T-helper 22 cell (primary cell): ENCODE data around the gene IFNE.
"Not testable (repeated sequence)": the region's sequence is repeated elsewhere in the genome, so short reads cannot be mapped to it uniquely, and the experiment has no call there.

Source experiments
- DNase-seq: peaks from one replicate; pipeline ENCODE4 v3.0.0-alpha.2; 2020; ENCODE audit warnings: low read depth

IFNE gene

GRCh38 chr9:21491756-21492155 is 9.6 kb upstream of the IFNE start:
- no peak for DNase-seq

- DNase-seq: no peak
Observed at GRCh38 chr9:21481470-21482056, 550 bp downstream of the IFNE start.

- DNase-seq: no peak
Observed at GRCh38 chr9:21479152-21479702, 2.9 kb downstream of the IFNE start.

- no peak for DNase-seq
Observed at GRCh38 chr9:21477466-21477865, 4.6 kb downstream of the IFNE start.

DNA sequence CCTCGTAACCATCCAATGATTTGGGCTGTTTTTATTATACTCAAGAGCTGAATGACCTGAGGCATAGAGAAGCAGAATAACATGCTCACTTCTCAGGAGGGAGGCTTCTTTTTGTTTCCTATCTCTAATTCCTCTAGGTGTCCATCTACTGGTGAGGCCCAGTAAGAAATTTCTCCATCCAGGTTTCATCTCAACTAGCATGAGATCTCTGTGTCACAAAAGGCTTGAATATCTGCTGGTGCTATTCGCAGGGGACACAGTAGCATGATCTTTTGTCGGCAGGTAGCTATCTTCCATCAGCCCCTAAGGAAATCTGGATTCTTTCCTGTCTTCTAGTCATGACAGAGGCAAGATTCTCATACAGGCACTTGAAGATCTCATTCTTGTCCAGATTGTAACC is 8.9 kb downstream of the IFNE start:
- no peak for DNase-seq

DNA sequence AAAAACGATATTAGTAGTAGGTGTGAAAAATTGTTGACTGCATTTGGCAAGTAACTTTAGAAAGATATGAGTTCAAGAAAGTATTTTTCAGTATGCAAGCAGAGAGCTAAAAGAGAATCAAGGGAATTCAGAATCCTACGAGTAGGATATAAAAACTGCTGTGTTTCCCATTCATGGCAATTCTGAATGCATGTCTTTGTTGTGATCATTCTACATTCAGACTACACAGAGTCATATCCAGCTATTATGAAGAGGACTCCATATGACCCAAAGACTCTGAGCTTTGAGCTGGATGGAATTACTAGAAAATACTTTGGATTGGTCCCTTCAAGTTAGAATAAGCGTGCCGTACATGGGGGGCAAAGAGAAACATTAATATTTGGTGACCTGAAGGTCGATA is 12.0 kb downstream of the IFNE start:
- no peak for DNase-seq

DNA sequence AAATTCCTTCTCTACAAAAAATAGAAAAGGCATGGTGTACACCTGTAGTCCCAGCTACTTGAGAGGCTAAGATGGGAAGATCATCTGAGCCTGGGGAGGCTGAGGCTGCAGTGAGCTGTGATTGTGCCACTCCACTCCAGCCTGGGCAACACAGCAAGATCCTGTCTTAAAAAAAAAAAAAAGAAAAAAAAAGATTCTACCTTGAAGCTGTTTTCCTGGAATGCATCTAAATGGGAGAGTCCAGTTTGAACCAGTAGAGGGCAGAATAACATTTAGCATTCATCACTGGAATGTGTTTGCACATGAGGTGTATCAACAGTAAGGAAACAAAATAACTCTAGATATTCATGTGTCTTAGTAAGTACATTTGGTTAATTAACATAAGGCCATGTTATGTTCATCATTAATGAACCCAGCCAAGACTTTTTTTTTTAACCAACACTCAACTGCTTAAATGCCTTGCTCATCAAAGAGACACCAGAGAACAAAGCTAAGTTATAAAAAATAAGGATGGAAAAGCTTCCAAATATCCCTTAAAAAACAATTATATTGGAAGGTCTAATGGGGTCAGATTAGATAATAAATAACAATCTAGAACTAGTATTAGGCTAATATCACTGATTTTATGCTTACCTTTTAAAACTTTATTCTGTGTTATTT is 16.1 kb downstream of the IFNE start:
- no peak for DNase-seq

DNA sequence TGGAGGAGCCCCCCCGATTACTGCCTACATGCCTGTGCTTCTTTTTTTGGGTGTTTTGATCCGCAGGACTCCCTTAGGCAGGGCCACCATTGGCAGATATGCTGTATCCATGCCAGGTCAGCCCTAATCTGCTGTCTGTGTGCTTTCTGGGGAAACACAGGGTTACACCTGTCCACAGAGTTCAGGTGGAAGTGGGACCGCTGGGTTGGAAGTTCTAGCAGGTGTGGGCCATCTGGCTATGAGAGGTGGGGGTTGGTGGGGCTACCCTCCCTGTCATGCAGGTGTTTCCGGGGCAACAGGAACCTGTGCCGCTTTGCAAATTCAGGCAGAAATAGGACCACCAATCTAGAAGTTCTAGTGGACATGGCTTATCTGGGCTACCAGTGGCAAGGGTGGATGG is 17.0 kb downstream of the IFNE start:
- DNase-seq: no peak

GRCh38 chr9:21461377-21461776 is 20.7 kb downstream of the IFNE start:
- DNase-seq: no peak

DNA sequence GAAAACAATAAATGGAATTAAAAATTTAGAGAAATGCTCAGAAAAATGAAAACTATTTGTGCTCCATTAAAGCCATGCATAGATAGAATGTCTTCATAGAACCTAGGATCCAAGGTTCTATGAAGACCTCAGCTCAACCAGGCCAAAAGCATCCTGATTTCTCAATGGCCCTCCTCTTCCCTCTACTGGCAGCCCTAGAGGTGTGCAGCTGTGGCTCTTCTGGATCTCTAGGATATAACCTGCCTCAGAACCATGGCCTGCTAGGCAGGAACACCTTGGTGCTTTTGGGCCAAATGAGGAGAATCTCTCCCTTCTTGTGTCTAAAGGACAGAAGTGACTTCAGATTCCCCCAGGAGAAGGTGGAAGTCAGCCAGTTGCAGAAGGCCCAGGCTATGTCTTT is 26.8 kb downstream of the IFNE start:
- DNase-seq: no peak

DNA sequence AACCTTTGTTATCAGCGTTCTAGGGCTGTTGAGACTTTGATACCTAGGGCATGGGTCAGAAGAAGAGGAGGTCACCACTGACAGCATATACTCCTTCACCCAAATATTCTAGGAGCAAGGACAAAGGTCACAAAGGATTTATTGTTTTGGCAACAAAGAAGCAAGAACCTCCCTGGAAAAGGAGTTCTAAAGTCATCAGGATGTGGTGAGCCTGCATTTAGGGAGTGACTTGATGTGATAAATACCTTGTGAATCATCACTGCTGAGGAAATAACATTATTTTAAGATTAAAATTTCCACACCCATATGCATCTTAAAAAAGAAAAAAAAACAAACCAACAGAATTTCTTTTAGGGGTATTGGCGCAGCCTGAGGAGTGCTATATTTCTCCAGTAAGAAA is 28.0 kb downstream of the IFNE start:
- DNase-seq: no peak

DNA sequence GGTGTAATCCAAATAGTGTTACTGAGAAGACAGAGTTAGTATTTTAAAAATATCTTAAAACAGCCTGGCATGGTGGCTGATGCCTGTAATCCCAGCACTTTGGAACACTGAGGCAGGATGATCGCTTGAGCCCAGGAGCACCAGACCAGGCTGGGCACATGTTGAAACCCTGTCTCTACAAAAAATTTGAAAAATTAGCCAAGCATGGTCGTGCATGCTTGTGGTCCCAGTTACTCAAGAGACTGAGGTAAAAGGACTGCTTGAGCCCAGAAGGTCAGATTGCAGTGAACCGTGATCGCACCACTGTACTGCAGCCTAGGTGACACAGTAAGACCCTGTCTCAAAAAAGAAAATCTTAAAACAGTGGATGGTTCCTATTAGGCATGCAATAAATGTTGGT is 29.4 kb downstream of the IFNE start:
- no peak for DNase-seq

GRCh38 chr9:21450733-21451394 is 31.2 kb downstream of the IFNE start:
- DNase-seq: no peak

- not testable (repeated sequence) for DNase-seq
Observed at GRCh38 chr9:21449312-21449711, 32.8 kb downstream of the IFNE start.

DNA sequence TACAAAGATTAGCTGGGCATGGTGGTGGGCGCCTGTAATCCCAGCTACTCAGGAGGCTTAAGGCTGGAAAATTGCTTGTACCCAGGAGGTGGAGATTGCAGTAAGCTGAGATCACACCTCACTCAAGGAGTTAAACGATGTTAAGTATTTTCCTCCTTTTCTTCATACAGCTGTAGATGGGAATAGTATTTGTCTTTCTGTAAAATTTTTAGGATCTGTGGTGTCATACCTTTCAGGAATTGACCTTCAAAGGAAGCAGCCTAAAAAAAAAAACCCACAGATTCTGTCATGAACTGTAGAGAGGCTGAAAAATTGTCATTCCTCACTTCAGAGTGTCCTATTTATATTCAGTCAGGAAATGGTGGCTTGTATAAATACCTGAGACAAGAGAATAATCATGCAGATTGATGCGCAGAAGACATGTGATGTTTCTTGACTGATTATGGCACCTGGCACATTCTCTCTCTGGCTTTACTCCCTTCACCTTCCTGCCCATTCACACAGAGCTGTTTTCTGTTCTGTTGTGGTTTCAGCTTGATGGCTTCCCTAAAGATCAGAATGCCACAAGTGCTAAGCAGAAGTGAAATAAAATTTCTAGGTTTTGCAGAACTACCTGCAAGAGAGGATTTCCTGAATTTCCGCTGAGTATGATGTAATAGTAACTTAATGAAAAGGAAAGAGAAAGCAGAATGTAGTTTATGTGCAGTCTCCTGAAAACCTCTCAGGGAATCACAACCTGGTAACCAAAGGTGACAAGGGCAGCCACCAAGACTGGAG is 38.1 kb downstream of the IFNE start:
- no peak for DNase-seq

- DNase-seq: no peak
Observed at GRCh38 chr9:21440139-21440538, 42.0 kb downstream of the IFNE start, which contains the start of gene IFNA1. IFNA1 (plus strand) TSS chr9:21440439; CDS start chr9:21440508, 69 bp downstream.

DNA sequence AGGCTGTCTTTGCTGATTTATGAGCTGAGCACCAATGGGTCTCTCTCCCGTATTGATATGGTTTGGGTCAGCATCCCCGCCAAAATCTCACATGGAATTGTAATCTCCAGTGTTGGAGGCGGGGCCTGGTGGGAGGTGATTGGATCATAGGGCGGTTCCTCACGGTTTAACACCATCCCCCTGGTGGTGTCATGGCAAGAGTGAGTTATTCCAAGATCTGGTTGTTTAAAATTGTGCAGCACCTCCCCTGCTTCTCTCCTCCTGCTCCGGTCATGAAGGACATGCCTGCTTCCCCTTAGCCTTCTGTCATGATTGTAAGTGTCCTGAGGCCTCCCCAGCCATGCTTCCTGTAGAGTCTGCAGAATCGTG is 47.1 kb downstream of the IFNE start:
- DNase-seq: not testable (repeated sequence)

DNA sequence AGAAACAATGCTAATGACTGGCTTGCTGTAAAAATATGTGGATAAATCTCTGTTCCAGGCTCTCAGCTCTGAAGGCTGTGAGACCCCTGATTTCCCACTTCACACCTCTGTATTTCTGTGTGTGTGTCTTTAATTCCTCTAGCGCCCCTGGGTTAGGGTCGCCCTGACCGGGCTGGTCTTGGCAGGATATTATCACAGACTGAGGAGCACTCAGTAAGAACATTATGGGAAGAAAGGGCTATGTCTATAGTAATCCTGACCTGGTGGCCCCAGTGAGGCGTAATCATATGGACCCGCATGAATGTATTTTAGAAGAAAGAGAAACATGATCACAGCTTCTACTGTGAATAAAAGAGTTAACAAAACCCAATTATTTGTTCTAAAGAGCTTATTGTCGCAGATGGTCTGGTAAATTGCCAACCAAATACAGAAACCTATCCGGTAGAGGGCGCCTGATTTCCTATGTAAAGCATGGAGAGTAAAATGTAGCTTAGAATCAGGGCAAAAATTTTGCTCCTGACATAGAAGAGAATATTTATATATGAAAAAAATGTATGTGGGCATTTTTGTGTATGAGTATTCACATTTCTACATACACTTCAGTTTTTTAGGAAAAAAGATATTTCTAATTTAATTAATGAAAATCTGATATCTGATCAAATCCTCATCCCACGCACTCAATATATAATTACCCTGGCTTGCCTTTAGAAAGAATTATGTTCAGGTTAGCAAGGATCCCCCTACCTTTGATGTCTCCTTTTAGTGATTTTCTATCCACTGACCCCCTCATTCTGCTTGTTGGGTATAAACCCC is 47.7 kb downstream of the IFNE start:
- DNase-seq: no peak

DNA sequence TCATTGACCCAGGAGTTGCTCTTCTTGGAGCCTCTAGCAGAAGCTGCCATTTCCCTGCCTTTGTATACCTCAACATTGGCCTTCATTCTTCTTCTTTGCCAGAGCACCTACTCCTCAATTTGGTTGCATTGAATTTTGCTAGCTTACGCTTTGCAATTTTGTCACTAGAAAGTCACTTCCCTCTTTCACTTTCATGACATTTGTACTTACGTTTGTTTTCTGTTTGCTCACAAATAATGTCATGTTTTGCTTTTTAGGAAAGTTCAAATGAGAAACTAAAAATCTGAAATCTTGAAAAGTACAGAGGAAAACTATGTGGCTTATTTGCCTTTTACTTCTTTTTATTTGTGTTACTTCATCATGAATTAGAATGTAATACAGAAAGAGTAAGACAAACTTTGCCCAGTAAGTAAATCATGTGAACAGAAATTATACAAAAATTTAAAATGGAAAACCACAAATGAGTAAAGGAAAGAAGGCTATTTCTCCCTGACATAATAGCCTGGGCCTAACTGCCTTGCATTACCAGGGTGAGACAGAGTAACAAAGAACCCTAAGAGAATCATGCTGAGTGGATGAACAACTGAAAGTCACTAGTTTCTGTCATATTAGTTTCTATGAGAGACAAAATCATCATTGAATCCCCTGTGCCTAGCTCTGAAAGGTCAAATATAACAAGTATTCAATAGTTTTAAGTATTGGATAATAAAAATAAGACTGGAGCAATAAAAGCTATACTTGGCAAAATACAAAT is 49.3 kb downstream of the IFNE start:
- no peak for DNase-seq
